ENCODE data around the gene APH1B.

The APH1B gene

DNA sequence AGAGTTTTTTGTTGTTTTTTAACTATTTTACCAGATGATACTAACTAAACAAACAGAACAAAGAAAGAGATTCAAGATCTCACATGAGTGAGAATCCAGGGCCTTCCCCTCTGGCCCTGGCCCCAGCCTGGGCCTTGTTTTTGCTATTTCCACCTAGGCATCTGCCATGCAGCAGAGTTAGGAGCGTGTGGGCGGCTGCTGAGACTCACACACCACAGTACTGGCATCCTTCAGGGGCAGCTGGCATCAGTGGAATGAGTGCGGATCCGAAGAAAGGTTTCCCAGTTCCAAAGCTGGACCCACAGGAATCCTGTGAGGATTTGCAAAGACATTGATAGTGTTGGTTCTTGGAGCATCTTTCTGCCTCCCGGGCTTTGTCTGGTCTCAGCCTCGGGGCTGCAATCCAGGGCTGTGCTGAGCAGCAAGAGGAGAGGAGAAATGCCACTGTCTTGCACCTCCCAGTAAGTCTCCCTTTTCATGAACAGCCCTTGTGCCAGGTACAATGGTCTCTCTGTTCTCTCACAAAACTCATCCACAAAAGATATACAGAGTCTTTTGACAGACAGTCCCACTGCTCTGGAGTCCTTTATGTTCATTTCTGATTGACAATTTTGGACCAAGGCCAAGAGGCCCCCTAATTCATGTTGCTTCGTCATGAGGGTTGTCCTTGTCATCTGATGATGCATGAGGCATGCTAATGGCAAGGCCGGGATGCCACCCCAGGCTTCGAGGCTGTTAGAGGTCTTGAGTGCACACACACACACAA is 46.6 kb downstream of the APH1B start:
- TF ChIP-seq FOXM1 (IDR thresholded peaks at IDR 0.05; ENCODE audit: borderline replicate concordance, low read depth) (no peak), EGR1 (IDR thresholded peaks at IDR 0.05) (no peak), TCF12 (IDR thresholded peaks at IDR 0.05; ENCODE audit: low read depth) (no peak), CEBPB (IDR thresholded peaks at IDR 0.05) (no peak), TAF1 (IDR thresholded peaks at IDR 0.05; ENCODE audit: low read depth) (no peak), RAD21 (IDR thresholded peaks at IDR 0.05; ENCODE audit: low read depth) (no peak), ZBTB7A (IDR thresholded peaks at IDR 0.05; ENCODE audit: low read depth) (no peak), CREB1 (IDR thresholded peaks at IDR 0.05; ENCODE audit: low read depth) (no peak), EP300 (IDR thresholded peaks at IDR 0.05; ENCODE audit: borderline replicate concordance) (no peak), TEAD4 (IDR thresholded peaks at IDR 0.05) (no peak), YY1 (IDR thresholded peaks at IDR 0.05; ENCODE audit: low read depth) (no peak), NFIC (IDR thresholded peaks at IDR 0.05) (no peak)
- TF ChIP-seq, protein P1, sequence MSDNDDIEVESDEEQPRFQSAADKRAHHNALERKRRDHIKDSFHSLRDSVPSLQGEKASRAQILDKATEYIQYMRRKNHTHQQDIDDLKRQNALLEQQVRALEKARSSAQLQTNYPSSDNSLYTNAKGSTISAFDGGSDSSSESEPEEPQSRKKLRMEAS (IDR thresholded peaks at IDR 0.05) = no peak
- TF ChIP-seq, protein P2, sequence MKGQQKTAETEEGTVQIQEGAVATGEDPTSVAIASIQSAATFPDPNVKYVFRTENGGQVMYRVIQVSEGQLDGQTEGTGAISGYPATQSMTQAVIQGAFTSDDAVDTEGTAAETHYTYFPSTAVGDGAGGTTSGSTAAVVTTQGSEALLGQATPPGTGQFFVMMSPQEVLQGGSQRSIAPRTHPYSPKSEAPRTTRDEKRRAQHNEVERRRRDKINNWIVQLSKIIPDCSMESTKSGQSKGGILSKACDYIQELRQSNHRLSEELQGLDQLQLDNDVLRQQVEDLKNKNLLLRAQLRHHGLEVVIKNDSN (IDR thresholded peaks at IDR 0.05) = no peak
- TF ChIP-seq, protein P3, sequence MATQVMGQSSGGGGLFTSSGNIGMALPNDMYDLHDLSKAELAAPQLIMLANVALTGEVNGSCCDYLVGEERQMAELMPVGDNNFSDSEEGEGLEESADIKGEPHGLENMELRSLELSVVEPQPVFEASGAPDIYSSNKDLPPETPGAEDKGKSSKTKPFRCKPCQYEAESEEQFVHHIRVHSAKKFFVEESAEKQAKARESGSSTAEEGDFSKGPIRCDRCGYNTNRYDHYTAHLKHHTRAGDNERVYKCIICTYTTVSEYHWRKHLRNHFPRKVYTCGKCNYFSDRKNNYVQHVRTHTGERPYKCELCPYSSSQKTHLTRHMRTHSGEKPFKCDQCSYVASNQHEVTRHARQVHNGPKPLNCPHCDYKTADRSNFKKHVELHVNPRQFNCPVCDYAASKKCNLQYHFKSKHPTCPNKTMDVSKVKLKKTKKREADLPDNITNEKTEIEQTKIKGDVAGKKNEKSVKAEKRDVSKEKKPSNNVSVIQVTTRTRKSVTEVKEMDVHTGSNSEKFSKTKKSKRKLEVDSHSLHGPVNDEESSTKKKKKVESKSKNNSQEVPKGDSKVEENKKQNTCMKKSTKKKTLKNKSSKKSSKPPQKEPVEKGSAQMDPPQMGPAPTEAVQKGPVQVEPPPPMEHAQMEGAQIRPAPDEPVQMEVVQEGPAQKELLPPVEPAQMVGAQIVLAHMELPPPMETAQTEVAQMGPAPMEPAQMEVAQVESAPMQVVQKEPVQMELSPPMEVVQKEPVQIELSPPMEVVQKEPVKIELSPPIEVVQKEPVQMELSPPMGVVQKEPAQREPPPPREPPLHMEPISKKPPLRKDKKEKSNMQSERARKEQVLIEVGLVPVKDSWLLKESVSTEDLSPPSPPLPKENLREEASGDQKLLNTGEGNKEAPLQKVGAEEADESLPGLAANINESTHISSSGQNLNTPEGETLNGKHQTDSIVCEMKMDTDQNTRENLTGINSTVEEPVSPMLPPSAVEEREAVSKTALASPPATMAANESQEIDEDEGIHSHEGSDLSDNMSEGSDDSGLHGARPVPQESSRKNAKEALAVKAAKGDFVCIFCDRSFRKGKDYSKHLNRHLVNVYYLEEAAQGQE (IDR thresholded peaks at IDR 0.05; ENCODE audit: low read depth) = no peak

DNA sequence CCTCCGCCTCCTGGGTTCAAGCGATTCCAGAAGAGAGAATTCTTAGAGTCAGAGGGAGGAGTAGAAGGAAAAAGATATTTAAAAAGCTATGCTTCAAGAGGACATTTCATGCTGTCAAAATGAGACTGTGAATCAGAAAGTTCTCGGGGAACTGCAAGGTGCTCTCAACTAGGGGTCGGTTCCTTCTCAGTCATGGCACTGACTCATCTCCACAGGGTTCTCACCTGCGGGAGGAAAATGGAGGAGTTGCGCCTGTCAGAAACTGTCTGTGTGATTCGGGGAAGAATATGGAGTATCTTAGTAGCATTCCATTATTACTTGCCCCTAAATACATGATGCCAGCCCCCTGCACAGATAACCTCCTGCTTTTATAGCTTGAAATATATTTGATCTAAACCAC is 47.4 kb downstream of the APH1B start:
- TF ChIP-seq TCF12 (IDR thresholded peaks at IDR 0.05; ENCODE audit: low read depth) = no peak
- TF ChIP-seq, protein P2 (IDR thresholded peaks at IDR 0.05) = no peak

DNA sequence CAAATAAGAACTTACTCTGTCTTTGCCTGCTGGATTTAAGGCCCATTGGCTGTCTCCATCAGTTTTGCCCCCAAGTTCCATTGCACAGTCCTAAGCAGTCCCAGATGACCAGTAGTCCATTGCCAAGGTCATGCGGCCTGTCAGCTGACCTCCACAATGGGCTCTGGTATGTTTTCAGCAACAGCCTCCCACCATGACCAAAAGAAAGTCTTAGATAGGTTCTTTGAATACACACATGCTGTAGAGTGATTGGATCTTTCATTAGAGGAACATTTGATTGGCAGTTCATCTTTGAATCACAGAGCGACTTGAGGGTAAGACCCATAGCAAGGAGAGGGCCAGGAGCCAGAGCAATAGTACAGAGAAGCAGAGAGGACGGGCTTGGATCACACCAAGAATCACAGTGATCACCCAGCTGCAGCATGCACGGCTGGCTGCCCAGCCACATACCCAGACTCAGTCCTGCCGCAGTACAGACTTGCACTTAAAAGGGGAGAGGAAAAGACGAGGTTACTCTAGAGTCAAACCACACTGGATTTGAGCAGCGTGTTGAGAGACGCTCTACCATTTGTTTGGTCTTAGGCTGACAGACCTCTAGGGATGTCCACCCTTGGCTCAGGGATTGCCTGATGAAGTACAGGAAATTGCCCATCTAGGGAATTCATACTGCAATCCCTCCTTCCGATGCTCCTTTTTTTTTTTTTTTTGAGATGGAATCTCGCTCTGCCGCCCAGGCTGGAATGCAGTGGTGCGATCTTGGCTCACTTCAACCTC is 50.4 kb downstream of the APH1B start:
- no peak for TF ChIP-seq TEAD4 (IDR thresholded peaks at IDR 0.05)
- TF ChIP-seq, protein P2 (IDR thresholded peaks at IDR 0.05) = 0 out of 2 replicates have a peak, but pooled peaks have one; percentile 8

DNA sequence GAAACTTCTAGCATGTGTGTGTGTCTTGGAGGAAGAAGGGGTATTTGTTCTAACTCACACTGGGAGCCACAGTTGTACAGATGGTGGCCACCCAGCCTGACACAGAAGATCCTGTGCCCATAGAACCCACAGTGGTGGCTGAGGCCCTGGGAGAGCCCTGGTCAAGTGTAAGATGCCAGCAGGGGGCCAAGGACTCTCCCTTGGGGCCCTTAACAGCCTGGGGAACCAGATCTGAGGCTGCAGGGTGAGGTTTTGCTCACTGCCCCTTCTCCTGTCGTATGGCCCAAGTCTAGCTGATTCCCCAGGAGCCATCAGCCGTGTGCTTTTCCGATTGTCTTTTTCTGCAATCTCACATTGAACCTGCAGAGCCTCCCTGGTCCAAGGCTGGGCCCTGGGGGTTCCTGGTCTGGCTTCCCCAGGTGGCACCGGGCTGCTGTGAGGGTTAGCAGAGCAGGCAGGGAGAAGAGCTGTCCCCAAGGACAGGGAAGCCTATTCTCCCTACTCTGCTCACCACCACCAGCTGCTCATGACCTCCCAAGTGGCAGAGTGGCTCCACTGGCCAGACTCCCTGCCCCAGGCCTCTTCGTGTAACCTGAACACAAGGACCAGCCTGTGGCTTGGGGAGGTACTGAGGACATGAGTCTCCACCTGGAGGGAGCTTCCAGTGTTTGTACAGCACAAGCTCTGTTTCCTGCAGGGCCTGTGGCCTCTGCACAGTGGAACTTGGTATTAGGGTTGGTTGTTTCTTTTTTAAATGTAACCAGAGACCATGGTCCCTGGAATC is 52.4 kb downstream of the APH1B start:
- no peak for TF ChIP-seq TEAD4 (IDR thresholded peaks at IDR 0.05)
- TF ChIP-seq RAD21 (IDR thresholded peaks at IDR 0.05; ENCODE audit: low read depth) = no peak
- TF ChIP-seq EGR1 (IDR thresholded peaks at IDR 0.05) = no peak
- TF ChIP-seq EP300 (IDR thresholded peaks at IDR 0.05; ENCODE audit: borderline replicate concordance) = no peak
- TF ChIP-seq, protein P2 (IDR thresholded peaks at IDR 0.05) = no peak
- no peak for TF ChIP-seq TAF1 (IDR thresholded peaks at IDR 0.05; ENCODE audit: low read depth)
- TF ChIP-seq, protein P1 (IDR thresholded peaks at IDR 0.05) = no peak
- TF ChIP-seq CREB1 (IDR thresholded peaks at IDR 0.05; ENCODE audit: low read depth) = no peak
- TF ChIP-seq CEBPB (IDR thresholded peaks at IDR 0.05) = no peak
- no peak for TF ChIP-seq YY1 (IDR thresholded peaks at IDR 0.05; ENCODE audit: low read depth)
- no peak for TF ChIP-seq ZBTB7A (IDR thresholded peaks at IDR 0.05; ENCODE audit: low read depth)
- no peak for TF ChIP-seq FOXM1 (IDR thresholded peaks at IDR 0.05; ENCODE audit: borderline replicate concordance, low read depth)
- TF ChIP-seq, protein P3 (IDR thresholded peaks at IDR 0.05; ENCODE audit: low read depth) = no peak
- TF ChIP-seq TCF12 (IDR thresholded peaks at IDR 0.05; ENCODE audit: low read depth) = no peak
- no peak for TF ChIP-seq NFIC (IDR thresholded peaks at IDR 0.05)

Data from Ishikawa (cell line).